ENCODE results near the gene GRIK3.

The GRIK3 gene

DNA sequence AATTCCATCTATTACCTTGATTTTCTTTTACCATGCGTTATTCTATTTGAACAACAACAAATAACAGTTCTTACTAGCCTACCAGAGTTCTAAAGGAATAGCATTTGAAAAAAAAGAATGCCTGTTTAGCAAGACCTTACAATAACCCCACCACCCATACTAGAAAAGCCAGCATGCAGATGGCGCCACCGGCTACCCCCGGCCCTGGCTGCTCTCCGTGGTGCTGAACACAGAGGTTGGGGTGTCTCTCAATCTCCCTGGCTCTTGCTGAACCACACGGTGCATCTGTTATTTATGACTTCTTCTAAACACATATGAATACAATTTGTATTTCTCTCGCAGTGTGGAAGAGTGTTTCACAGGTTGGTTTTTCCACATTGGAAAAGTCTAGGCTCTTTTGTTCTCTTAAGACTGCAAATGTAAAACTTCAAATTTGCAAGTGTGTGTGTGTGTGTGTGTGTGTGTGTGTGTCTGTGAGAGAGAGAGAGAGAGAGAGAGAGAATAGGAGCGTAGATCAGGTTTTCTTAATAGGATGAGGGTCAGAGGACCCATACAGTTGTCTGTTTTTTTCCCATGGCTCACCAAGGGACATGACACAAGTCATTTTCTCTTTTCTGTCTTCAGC lies 13.6 kb downstream of the GRIK3 start:
- Histone ChIP-seq H3K79me2 (ENCODE audit: insufficient read depth, low read length) (no peaks in the 10 kb centered on the region), H3F3A (ENCODE audit: low read depth) (no peaks in the 10 kb centered on the region), H3K36me3 (ENCODE audit: insufficient read depth, low read length) (no peaks in the 10 kb centered on the region), H3K9me3 (ENCODE audit: insufficient read depth, low read depth, low read length) (no peaks in the 10 kb centered on the region), H4K20me1 (ENCODE audit: insufficient read depth, low read length, poor library complexity, severe bottlenecking) (no peaks in the 10 kb centered on the region), H3K4me1 (ENCODE audit: insufficient read depth, low read length, poor library complexity, severe bottlenecking) (no peaks in the 10 kb centered on the region), H2AFZ (ENCODE audit: low read length) (no peak overlapping the region), H3K9ac (ENCODE audit: low read depth, low read length, poor library complexity, severe bottlenecking) (no peak overlapping the region), H3K9me2 (replicated peaks; ENCODE audit: low read depth, low read length) (no peaks in the 10 kb centered on the region), H3K4me2 (ENCODE audit: low read depth, low read length, poor library complexity, severe bottlenecking) (no peak overlapping the region), H3K4me3 (ENCODE audit: low read length, poor library complexity, severe bottlenecking) (no peak overlapping the region), H3K27me3 (ENCODE audit: insufficient read depth, low read length, poor library complexity, severe bottlenecking) (no peaks in the 10 kb centered on the region)
- no peak for TF ChIP-seq EZH2phosphoT487 (IDR thresholded peaks at IDR 0.05; ENCODE audit: borderline replicate concordance)
- TF ChIP-seq, protein P1, sequence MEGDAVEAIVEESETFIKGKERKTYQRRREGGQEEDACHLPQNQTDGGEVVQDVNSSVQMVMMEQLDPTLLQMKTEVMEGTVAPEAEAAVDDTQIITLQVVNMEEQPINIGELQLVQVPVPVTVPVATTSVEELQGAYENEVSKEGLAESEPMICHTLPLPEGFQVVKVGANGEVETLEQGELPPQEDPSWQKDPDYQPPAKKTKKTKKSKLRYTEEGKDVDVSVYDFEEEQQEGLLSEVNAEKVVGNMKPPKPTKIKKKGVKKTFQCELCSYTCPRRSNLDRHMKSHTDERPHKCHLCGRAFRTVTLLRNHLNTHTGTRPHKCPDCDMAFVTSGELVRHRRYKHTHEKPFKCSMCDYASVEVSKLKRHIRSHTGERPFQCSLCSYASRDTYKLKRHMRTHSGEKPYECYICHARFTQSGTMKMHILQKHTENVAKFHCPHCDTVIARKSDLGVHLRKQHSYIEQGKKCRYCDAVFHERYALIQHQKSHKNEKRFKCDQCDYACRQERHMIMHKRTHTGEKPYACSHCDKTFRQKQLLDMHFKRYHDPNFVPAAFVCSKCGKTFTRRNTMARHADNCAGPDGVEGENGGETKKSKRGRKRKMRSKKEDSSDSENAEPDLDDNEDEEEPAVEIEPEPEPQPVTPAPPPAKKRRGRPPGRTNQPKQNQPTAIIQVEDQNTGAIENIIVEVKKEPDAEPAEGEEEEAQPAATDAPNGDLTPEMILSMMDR (conservative IDR thresholded peaks at IDR 0.05; ENCODE audit: low read length), result peak; percentile 48

DNA sequence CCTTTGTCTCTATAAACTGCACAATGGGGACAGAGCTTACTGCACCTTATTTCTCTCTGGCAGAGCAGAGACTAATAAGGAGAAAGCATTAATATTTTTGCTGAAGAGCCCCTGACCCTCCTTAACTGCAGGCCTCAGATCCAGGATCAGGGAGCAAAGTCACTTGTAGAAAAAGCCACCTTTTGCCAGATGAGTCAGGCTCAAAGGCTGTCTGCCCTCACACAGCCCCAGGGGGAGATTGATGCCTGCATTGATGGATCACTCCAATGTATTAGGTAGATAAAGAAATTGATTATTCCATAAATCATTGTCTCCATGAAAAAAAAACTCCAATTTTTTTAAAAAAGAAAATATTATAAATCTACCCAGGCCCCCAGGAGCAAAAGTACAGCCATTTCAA lies 15.8 kb downstream of the GRIK3 start:
- H3K79me2 ChIP-seq (ENCODE audit: insufficient read depth, low read length), result no peaks in the 10 kb centered on the region
- H3K9ac ChIP-seq (ENCODE audit: low read depth, low read length, poor library complexity, severe bottlenecking), result no peak overlapping the region
- H3K9me3 ChIP-seq (ENCODE audit: insufficient read depth, low read depth, low read length), result no peaks in the 10 kb centered on the region
- H3F3A ChIP-seq (ENCODE audit: low read depth), result no peaks in the 10 kb centered on the region
- H2AFZ ChIP-seq (ENCODE audit: low read length), result no peak overlapping the region
- no peaks in the 10 kb centered on the region for H3K27me3 ChIP-seq (ENCODE audit: insufficient read depth, low read length, poor library complexity, severe bottlenecking)
- H3K4me2 ChIP-seq (ENCODE audit: low read depth, low read length, poor library complexity, severe bottlenecking), result no peak overlapping the region
- no peak for TF ChIP-seq EZH2phosphoT487 (IDR thresholded peaks at IDR 0.05; ENCODE audit: borderline replicate concordance)
- TF ChIP-seq, protein P1 (conservative IDR thresholded peaks at IDR 0.05; ENCODE audit: low read length), result no peak
- no peaks in the 10 kb centered on the region for H3K36me3 ChIP-seq (ENCODE audit: insufficient read depth, low read length)
- no peaks in the 10 kb centered on the region for H3K4me1 ChIP-seq (ENCODE audit: insufficient read depth, low read length, poor library complexity, severe bottlenecking)
- H3K4me3 ChIP-seq (ENCODE audit: low read length, poor library complexity, severe bottlenecking), result no peak overlapping the region
- no peaks in the 10 kb centered on the region for H3K9me2 ChIP-seq (replicated peaks; ENCODE audit: low read depth, low read length)
- H4K20me1 ChIP-seq (ENCODE audit: insufficient read depth, low read length, poor library complexity, severe bottlenecking), result no peaks in the 10 kb centered on the region

DNA sequence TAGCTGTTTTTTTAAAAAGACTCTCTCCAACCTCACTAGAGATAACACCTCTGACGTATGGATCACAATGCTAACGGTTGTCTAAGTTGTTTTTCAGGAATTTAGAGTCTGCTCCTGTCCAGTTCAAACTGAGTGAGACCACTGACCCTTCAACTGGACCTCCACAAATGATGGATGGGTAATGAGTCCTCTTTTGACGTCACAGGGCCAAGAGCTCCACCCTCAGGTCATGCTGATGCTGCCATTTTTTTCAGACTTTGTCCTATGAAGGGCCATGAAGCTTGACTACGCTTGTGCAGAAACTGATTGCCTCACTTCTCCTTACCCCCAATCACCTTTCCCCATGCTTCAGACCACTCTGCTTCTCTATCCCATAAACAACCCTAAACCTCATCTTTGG lies 16.6 kb downstream of the GRIK3 start:
- H3K4me1 ChIP-seq (ENCODE audit: insufficient read depth, low read length, poor library complexity, severe bottlenecking), result no peaks in the 10 kb centered on the region
- H2AFZ ChIP-seq (ENCODE audit: low read length), result no peak overlapping the region
- no peak overlapping the region for H3K4me3 ChIP-seq (ENCODE audit: low read length, poor library complexity, severe bottlenecking)
- H3K27me3 ChIP-seq (ENCODE audit: insufficient read depth, low read length, poor library complexity, severe bottlenecking), result no peaks in the 10 kb centered on the region
- H3K9ac ChIP-seq (ENCODE audit: low read depth, low read length, poor library complexity, severe bottlenecking), result no peak overlapping the region
- no peaks in the 10 kb centered on the region for H4K20me1 ChIP-seq (ENCODE audit: insufficient read depth, low read length, poor library complexity, severe bottlenecking)
- H3K4me2 ChIP-seq (ENCODE audit: low read depth, low read length, poor library complexity, severe bottlenecking), result no peak overlapping the region
- no peaks in the 10 kb centered on the region for H3K36me3 ChIP-seq (ENCODE audit: insufficient read depth, low read length)
- H3F3A ChIP-seq (ENCODE audit: low read depth), result no peaks in the 10 kb centered on the region
- no peak for TF ChIP-seq EZH2phosphoT487 (IDR thresholded peaks at IDR 0.05; ENCODE audit: borderline replicate concordance)
- TF ChIP-seq, protein P1 (conservative IDR thresholded peaks at IDR 0.05; ENCODE audit: low read length), result no peak
- no peaks in the 10 kb centered on the region for H3K9me2 ChIP-seq (replicated peaks; ENCODE audit: low read depth, low read length)
- H3K79me2 ChIP-seq (ENCODE audit: insufficient read depth, low read length), result no peaks in the 10 kb centered on the region
- H3K9me3 ChIP-seq (ENCODE audit: insufficient read depth, low read depth, low read length), result no peaks in the 10 kb centered on the region

Measured in Loucy (cell line).